ENCODE measurements around the gene PCED1A.

The PCED1A gene

GRCh38 chr20:2865101-2865500 is 24.6 kb upstream of the PCED1A start:
- H3K4me3 ChIP-seq (ENCODE audit: low read depth, low read length): no peak overlapping the region
- TF ChIP-seq CTCF (IDR thresholded peaks at IDR 0.05; ENCODE audit: low read depth, low read length): no peak

- TF ChIP-seq CTCF (IDR thresholded peaks at IDR 0.05; ENCODE audit: low read depth, low read length): no peak
- no peak overlapping the region for H3K4me3 ChIP-seq (ENCODE audit: low read depth, low read length)
Measured at GRCh38 chr20:2864626-2865025, 24.2 kb upstream of the PCED1A start.

- no peak overlapping the region for H3K4me3 ChIP-seq (ENCODE audit: low read depth, low read length)
- TF ChIP-seq CTCF (IDR thresholded peaks at IDR 0.05; ENCODE audit: low read depth, low read length): no peak
Measured at GRCh38 chr20:2859330-2860121, 19.1 kb upstream of the PCED1A start.

GRCh38 chr20:2858591-2858990 is 18.1 kb upstream of the PCED1A start:
- no peak overlapping the region for H3K4me3 ChIP-seq (ENCODE audit: low read depth, low read length)
- no peak for TF ChIP-seq CTCF (IDR thresholded peaks at IDR 0.05; ENCODE audit: low read depth, low read length)

GRCh38 chr20:2851086-2851485 is 10.6 kb upstream of the PCED1A start:
- H3K4me3 ChIP-seq (ENCODE audit: low read depth, low read length): no peak overlapping the region
- no peak for TF ChIP-seq CTCF (IDR thresholded peaks at IDR 0.05; ENCODE audit: low read depth, low read length)

GRCh38 chr20:2849529-2849928 is 9.1 kb upstream of the PCED1A start:
- no peak for TF ChIP-seq CTCF (IDR thresholded peaks at IDR 0.05; ENCODE audit: low read depth, low read length)

GRCh38 chr20:2847802-2848201 is 7.3 kb upstream of the PCED1A start:
- no peak for TF ChIP-seq CTCF (IDR thresholded peaks at IDR 0.05; ENCODE audit: low read depth, low read length)
- H3K4me3 ChIP-seq (ENCODE audit: low read depth, low read length): no peak overlapping the region

More at GRCh38 chr20:2849529-2849928, 9.1 kb upstream of the PCED1A start:
- no peak overlapping the region for H3K4me3 ChIP-seq (ENCODE audit: low read depth, low read length)
